ENCODE data around the gene ERC1. TPM values are rescaled to one million over a fixed set of nuclear protein-coding genes. Genes with fewer than 3 reads are reported as not detected.
A peak's percentile ranks its signal among the peaks of the same experiment; 100 is the strongest.
"Not testable (repeated sequence)": the region's sequence is repeated elsewhere in the genome, so short reads cannot be mapped to it uniquely, and the experiment has no call there.

ERC1 gene
- total RNA-seq, 1 donor from 2014 or later = 40.1 TPM

DNA sequence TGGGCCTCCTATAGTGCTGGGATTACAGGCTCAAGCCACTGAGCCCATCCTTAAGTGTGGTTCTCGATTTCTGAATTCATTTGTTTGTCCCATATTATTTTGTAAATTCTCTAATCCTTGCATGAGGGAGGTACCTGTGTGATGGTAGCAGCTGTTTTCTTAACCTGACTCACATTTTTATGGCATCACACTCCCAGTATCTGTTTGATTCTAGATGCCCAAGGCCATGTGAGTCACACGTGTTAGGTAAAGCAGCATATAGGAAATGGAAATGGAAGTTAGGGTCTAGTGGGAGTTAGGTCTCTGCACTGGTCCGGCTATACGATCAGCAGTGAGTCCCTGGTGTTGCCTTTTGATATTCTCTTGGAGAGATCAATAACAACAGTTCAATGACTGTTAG is 198.1 kb downstream of the ERC1 start:
- DNase-seq = no peak

DNA sequence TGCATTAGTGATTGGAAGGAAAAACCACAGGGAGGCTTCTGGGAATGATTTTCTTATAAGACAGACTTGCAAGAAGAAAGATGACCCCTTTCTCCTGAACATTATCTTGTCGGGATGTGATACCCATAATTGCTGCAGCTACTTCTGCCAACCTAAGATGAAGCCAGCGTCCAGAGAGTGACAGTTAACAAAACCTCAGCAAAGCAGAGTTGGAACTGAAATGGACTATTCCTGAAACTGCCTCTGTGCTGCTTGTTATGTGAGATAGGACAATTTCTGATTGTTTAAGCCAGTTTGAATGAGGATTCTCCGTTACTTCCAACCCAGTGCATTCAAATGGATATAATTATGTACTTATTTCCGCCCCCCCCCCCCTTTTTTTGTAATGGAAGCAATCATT is 204.5 kb downstream of the ERC1 start:
- no peak for DNase-seq

DNA sequence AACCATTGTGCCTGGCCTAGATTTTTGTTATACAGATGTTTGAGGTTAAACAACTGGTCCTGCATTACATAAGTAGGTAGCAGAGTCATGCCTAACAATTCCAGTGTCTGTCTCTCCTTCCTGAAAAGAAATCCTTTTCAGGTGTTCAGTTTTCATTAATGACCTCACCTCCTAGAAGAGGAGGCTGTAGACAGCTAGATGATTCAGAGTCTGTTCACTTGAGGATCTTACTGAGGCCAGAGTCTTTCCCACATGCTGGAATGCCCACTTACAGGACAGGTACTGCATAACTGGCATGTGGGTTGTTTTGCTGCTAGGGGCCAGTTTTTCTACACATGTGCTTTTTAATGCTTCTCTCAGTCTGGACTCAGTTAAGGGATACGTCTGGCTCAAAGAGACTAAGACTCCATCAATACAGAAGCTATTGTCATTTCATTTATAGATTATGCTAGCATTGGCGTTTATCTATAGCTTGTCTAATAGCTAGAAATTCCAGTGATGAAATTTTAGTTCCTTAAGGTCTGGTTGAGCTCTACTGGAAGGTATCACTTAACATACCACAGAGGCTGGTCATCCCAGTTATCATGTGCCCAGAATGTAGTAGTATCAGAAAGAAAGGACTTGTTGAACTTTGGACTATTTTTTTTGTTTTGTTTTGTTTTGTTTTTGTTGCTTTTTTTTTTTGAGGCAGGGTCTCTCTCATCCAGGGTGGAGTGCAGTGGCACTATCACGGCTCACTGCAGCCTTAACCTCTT is 206.4 kb downstream of the ERC1 start:
- DNase-seq = no peak

DNA sequence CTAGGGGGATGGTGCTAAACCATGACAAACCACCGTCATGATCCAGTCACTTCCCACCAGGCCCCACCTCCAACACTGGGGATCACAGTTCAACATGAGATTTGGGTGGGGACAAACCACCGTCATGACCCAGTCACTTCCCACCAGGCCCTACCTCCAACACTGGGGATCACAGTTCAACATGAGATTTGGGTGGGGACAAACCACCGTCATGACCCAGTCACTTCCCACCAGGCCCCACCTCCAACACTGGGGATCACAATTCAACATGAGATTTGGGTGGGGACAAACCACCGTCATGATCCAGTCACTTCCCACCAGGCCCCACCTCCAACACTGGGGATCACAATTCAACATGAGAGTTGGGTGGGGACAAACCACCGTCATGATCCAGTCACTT is 207.8 kb downstream of the ERC1 start:
- DNase-seq = not testable (repeated sequence)

DNA sequence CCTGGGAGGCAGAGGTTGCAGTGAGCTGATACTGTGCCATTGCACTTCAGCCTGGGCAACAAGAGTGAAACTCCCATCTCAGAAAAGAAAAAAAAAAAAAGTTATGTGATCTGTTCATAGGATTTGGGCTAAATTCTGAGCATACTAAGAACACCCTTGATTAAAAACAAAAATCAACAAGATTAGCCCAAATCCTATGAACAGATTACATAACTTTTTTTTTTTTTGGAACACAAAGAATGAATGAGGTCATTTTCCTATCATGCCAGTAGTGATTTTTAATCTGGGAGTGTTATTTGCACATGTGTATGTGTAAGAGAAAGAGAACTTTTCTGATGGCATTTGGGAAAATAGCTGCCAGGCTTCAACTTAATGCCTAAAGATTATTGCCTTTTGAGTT is 208.7 kb downstream of the ERC1 start:
- no peak for DNase-seq

DNA sequence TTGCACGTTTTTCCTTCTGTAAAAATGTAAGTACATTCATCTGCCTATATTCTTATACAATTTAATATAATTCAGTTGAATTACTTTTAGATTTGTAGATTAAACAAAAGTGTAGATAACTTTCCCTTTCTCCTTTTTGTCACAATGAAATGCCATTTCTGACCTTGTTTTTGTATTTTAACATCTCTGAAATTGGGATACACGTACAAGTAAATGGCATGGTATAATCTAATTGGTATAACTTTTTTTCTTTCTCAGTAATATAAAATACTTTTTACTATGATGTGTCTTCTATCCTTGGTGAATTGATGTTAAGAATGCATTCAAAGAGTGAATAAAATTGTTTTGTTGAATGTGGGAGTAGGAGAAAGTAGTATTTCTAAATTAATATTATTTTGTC is 210.0 kb downstream of the ERC1 start:
- DNase-seq = no peak

- DNase-seq = no peak
Measured at GRCh38 chr12:1201886-1202285, 210.9 kb downstream of the ERC1 start.

- no peak for DNase-seq
Measured at GRCh38 chr12:1203735-1204019, 212.7 kb downstream of the ERC1 start.

DNA sequence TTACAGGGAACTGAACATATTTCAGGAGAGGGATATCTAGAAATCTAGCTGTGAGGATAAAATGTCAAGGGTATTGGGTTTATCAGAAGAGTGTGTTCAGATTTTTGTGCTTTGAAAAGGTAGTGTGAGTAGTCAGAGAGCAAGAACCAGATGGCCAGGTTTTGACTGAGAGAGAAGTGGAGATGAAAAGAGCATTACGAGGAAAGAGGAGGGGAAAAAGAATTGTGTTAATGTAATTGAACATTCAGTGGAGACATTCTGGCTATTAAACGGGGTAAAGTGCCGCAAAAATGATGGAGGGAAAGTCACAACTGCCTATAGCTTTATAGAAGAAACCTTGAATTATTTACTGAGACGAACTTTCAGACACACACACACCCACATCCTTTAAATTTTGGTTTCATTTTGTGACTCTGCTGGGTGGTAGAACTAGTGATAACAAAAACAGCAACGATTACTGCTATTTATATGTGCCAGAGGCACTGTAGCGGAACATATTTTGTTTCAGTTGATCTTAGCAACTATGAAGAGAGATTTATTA is 213.6 kb downstream of the ERC1 start:
- DNase-seq = no peak

DNA sequence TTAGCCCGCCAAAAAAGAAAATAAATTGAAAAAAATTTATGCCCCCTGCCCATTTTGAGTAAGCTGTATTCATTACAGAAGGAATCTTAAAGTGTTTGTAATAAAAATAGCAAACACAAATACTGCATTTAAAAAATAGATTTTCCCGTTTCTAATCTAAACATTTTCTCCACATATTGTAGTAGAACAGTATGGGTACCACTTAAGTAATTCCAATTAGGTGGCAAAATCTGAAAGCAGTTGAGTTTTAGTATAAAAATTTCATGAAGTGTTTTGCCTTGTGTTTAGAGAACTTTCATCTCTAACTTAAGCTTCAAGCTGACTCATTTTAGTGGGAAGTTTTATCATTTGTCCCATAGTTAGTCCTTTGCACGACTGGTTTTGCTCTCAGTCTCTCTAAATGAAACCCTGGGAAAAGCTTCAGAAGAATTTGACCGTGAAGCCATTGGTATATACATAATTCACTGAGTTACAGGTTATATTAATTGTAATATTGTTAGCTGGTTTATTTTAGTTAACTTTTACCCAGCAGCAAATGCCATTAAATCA is 214.6 kb downstream of the ERC1 start:
- no peak for DNase-seq

- DNase-seq = no peak
Measured at GRCh38 chr12:1206118-1206734, 215.2 kb downstream of the ERC1 start.

- no peak for DNase-seq
Measured at GRCh38 chr12:1207276-1207675, 216.3 kb downstream of the ERC1 start.

DNA sequence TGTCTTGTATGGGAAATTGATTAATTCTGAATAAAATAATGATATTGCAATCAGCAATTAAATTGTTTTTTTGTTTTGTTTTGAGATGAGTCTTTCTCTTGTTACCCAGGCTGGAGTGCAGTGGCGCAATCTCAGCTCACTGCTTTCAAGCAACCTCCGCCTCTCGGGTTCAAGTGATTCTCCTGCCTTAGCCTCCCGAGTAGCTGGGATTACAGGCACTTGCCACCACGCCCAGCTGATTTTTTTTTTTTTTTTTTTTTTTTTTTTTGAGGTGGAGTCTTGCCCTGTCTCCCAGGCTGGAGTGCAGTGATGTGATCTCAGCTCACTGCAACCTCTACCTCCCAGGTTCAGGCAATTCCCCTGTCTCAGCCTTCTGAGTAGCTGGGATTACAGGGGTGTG is 217.7 kb downstream of the ERC1 start:
- DNase-seq = not testable (repeated sequence)

DNA sequence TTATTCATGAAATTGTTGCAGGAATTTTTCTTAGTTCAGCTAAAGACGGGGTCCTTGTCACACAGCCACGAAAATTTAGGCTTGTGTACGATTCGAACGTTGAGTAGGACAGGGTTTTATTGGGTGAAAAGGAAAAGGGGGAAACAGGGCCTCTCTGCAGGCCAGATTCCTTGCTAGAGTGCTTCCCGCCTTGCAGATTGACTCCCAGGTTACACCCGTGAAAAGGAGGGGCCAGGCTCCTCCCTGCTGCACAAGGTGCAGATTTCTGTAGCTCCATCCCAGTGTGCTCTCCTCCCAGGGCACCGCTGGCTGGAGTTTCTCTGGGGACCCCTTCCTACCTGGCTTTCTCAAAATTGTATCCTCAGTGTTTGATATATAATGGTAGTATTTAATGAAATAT is 221.5 kb downstream of the ERC1 start:
- DNase-seq = no peak

DNA sequence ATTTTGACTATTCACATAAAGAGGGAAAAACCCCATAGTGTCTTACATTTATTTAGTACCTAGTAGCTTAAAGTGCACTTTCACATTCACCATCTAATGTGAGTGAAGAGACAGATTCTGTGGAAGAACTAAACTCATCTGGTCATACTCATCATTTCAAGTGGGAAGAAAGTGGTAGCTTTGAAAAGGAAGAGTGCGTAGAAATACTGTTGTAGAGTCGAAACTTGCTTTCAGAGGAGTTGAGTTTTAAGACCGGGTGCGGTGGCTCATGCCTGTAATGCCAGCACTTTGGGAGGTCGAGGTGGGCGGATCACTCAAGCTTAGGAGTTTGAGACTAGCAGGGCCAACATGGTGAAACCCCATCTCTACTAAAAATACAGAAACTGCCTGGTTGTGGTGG is 222.2 kb downstream of the ERC1 start:
- DNase-seq = no peak

DNA sequence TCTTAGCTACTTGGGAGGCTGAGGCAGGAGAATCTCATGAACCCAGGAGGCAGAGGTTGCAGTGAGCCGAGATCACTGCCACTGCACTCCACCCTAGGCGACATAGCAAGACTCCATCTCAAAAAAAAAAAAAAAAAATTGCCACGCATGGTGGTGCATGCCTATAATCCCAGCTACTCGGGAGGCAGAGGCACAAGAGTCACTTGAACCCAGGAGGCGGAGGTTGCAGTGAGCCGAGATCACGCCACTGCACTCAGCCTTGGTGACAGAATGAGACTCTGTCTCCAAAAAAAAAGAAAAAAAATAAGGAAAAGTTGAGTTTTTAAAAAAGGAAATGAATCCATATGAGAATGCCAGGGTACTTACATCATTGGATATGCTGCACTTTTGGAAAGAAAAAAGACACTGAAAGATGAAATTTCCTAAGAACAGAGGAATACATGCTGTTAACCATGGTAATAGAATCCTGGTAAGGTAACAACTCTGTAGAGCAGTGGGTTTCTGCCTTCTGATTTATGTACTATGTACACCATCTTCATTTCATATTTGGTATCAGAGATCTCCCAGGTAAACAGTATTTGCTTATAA is 222.7 kb downstream of the ERC1 start:
- no peak for DNase-seq

DNA sequence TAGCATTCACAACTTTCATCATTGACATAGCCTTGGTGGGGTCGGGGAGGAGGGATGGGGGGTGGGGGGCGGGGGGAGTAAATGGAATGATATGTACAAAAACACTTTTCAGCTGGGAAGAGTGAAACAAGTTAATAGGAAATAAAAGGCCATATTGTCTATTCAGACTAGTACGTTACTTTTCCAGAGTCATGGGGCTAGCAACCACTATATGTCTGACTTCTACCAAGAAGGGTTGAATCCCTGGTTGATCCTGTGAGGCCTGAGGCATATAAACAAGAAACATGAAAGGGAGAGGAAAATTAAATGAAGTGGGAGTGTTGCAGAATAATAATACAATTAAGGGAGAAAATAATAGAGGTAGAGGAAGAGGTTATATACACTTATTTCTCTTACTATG is 225.5 kb downstream of the ERC1 start:
- peak; percentile 16 for DNase-seq

GRCh38 chr12:1217191-1217949 is 226.3 kb downstream of the ERC1 start:
- DNase-seq = peak; percentile 26

DNA sequence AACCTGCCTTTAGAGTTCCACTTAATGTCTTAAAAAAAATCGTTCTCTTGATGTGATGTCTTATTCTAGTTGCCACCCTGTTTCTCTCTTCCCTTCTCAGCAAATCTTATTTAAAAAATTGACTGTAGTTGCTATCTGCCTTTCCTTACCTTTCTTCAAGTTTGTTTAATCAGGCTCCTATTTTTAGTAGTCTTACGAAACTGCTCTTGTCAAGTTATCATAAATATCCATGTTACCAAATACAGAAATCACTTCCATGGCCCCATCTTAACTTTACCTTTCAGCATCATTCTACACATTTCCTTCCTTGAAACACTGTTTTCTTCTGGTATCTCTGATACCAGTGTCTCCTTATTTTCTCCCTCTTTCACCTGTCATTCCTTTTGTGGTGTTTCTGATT is 227.3 kb downstream of the ERC1 start:
- no peak for DNase-seq

- peak; percentile 73 for DNase-seq
Measured at GRCh38 chr12:1220127-1221092, 229.4 kb downstream of the ERC1 start.

DNA sequence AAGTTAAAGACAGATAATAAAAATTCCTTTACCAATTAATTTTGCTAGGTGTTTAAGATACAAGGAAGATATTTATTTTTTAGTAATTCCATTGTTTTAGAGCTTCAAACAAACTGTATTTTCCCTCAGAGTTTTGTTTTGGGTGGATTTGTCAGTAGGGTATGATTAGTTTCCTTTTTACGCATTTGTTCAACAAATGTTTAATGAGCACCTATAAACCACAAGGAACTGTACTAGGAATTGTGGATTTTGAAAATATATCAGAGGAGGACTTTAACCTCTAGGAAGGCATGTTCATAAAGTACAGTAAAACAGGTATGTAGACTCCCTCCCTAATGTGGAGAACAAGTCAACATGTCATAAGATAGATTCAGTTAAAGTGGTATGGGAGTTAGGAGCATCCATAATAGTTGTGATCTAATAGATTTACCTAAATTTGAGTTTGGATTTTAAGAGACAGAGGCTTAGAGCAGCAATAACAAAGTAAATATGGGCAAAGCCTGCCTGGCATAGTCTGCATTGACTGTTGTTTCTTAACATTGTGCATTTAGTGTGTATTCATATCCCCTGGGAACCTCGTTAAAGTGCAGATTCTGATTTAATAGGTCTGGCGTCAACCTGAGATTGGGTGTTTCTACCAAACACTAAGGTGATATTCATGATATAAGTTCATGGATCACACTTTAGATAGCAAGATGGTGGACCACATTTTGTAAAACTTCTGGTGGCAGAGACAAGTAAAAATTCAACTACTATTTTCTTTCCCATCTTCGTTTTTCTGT is 232.0 kb downstream of the ERC1 start:
- no peak for DNase-seq

Data from skin of body (tissue), 2 donors.